ENCODE measurements around the gene ASTL. TPM values are rescaled to one million over a fixed set of nuclear protein-coding genes. Genes with fewer than 3 reads are reported as not detected.

Gene ASTL
- total RNA-seq, 4 donors from 2014 or later: not detected

DNA sequence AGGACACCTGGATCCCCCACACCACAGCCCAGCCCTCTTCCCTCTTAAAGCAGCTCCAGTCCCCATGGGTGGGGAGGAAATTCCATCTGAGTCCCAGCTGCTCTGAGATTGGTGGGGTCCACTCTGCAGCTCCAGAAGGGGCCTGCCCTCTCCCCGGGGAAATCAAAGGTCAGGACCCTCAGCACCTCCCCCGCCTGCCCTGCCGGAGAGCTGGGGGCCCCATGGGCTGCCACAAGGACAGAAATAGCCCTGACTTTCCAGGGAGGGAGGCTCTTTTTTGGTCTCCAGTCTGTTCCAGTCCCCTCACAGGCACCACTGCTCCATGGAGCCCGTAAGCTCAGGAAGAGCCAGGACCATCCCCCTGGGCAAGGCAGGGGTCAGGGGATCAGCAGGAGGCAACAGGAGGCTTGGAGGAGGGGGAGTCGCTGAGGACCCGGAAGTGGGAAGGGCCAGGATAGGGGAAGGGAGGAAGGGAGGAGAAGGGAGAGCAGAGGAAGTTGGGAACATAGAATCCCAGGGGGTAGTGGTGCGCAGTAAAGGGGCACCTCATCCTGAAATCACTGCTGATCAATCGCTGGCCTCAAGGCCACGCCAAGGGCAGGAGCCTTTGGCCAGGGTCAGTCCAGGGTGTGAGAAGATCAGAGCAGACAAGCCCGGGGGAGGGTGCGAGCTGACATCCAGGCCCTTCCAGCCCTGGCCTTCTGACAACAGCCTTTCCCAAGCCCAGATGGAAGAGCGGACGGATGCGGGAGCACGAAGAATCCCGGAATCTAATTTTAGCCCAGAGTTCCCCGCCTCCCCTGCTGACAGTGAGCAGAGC is 29.6 kb downstream of the ASTL start:
- Histone ChIP-seq H3K27ac (peak overlapping the region; percentile 41 to 52), H3K27me3 (no peaks in the 10 kb centered on the region), H3K9me3 (peaks cover 0 to 4% of the 10 kb centered on the region in 2 donors), H3K4me1 (no peaks in the 10 kb centered on the region), H3K36me3 (no peaks in the 10 kb centered on the region), H3K4me3 (no peak overlapping the region)
- DNase-seq: no peak
- no peak for TF ChIP-seq POLR2A (IDR thresholded peaks at IDR 0.05)
- TF ChIP-seq, protein P1, sequence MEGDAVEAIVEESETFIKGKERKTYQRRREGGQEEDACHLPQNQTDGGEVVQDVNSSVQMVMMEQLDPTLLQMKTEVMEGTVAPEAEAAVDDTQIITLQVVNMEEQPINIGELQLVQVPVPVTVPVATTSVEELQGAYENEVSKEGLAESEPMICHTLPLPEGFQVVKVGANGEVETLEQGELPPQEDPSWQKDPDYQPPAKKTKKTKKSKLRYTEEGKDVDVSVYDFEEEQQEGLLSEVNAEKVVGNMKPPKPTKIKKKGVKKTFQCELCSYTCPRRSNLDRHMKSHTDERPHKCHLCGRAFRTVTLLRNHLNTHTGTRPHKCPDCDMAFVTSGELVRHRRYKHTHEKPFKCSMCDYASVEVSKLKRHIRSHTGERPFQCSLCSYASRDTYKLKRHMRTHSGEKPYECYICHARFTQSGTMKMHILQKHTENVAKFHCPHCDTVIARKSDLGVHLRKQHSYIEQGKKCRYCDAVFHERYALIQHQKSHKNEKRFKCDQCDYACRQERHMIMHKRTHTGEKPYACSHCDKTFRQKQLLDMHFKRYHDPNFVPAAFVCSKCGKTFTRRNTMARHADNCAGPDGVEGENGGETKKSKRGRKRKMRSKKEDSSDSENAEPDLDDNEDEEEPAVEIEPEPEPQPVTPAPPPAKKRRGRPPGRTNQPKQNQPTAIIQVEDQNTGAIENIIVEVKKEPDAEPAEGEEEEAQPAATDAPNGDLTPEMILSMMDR (IDR thresholded peaks at IDR 0.05): no peak
- intact Hi-C loops (cut with DNase I; ENCODE audit: low total_unique reads): no loop called here

DNA sequence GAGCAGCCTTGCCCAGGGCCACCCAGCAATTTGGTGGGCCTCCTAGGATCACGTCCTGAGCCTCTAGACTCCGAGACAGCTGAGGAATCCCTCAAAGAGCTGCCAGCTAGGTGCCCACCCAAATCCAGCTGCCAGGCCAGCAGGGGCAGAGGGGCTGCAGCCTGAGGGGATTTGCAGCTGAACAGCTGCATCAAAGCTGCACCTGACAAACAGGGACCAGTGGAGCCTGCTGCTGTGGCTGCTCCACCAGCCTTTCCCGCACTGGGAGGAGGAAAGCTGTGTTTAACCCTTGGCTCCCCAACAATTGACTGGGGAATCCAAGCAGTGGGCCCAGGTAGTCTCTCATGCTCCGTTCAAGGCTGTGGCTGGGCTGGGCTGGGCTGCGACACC is 30.2 kb downstream of the ASTL start:
- Histone ChIP-seq H3K9me3 (peaks cover 0 to 4% of the 10 kb centered on the region in 2 donors), H3K36me3 (no peaks in the 10 kb centered on the region), H3K4me1 (no peaks in the 10 kb centered on the region), H3K27ac (peak overlapping the region in 1 of 2 donors; percentile 52), H3K4me3 (no peak overlapping the region), H3K27me3 (no peaks in the 10 kb centered on the region)
- no peak for TF ChIP-seq POLR2A (IDR thresholded peaks at IDR 0.05)
- TF ChIP-seq, protein P1 (IDR thresholded peaks at IDR 0.05): no peak
- intact Hi-C loops (cut with DNase I; ENCODE audit: low total_unique reads): no loop called here
- DNase-seq: no peak

DNA sequence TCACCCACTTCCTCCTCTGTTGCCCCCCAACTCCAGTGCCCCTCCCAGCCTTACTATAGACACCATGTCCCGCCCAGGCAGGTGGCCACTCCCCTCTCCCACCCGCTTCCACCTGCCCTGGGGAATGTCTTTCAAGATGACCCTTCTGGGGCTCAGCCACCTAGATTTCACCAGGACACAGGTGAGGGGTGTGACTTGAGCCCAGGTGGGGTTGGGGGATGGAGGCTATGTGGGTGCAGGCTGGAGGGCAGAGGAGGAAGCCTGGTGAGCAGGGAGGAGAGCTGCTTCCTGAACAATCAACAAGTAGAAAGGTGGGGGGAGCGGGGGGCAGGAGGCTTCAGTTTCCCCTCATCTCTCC is 30.6 kb downstream of the ASTL start:
- no peak for DNase-seq
- Histone ChIP-seq H3K4me3 (no peak overlapping the region), H3K27me3 (no peaks in the 10 kb centered on the region), H3K27ac (no peak overlapping the region), H3K9me3 (peaks cover 0 to 4% of the 10 kb centered on the region in 2 donors), H3K4me1 (no peaks in the 10 kb centered on the region), H3K36me3 (no peaks in the 10 kb centered on the region)
- intact Hi-C loops (cut with DNase I; ENCODE audit: low total_unique reads): no loop called here
- no peak for TF ChIP-seq POLR2A (IDR thresholded peaks at IDR 0.05)
- TF ChIP-seq, protein P1 (IDR thresholded peaks at IDR 0.05): no peak

DNA sequence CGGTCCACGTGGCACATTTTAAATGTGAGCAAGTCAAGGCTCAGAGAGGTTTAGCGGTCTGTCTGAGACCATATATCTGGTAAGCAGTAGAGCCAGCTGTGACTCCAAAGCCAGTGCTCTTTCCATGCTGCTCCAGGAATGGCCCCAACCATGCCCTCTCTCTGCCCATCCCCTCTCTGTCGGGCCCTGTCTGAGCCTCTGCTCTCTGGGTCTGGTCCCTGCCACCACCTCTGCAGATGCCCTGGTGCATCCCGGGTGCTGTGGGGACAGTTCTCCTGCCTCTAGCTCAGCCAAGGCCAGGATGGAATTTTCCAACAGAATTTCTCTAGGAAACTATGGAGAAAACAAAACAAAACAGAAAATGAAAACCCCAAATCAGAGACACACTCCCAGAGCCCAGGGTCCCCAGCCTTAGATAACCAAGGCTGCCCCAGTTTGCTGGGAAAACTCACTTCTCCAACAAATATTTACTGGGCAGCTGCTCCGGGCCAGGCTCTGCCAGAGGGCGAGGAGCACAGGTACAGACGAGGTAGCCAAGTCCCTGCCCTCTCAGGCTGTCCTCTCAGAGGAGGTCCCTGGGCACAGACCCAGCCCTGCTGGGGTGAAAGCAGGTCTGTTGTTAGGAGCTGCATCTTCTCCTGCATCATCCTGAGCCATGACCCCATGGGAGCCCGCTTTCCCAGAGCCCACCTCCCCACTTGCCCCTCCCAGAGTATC is 31.2 kb downstream of the ASTL start:
- TF ChIP-seq POLR2A (IDR thresholded peaks at IDR 0.05): no peak
- TF ChIP-seq, protein P1 (IDR thresholded peaks at IDR 0.05): no peak
- Histone ChIP-seq H3K4me3 (no peak overlapping the region), H3K27ac (no peak overlapping the region), H3K4me1 (no peaks in the 10 kb centered on the region), H3K9me3 (peaks cover 0 to 4% of the 10 kb centered on the region in 2 donors), H3K27me3 (no peaks in the 10 kb centered on the region), H3K36me3 (no peaks in the 10 kb centered on the region)
- DNase-seq: no peak
- intact Hi-C loops (cut with DNase I; ENCODE audit: low total_unique reads): no loop called here

Measured in uterus (tissue), 4 donors.